HG03442 (cell line): ENCODE results near the gene SRGAP2.
A peak's percentile ranks its signal among the peaks of the same experiment; 100 is the strongest.
"Not testable (repeated sequence)": the region's sequence is repeated elsewhere in the genome, so short reads cannot be mapped to it uniquely, and the experiment has no call there.

Source experiments
- ATAC-seq: cut with Tn5 transposase; IDR thresholded peaks from one replicate; pipeline ENCODE4 v1.9.1; 2021; ENCODE audit warnings: mild to moderate bottlenecking, moderate library complexity; ENCODE audit not compliant: unreplicated experiment

The SRGAP2 gene

DNA sequence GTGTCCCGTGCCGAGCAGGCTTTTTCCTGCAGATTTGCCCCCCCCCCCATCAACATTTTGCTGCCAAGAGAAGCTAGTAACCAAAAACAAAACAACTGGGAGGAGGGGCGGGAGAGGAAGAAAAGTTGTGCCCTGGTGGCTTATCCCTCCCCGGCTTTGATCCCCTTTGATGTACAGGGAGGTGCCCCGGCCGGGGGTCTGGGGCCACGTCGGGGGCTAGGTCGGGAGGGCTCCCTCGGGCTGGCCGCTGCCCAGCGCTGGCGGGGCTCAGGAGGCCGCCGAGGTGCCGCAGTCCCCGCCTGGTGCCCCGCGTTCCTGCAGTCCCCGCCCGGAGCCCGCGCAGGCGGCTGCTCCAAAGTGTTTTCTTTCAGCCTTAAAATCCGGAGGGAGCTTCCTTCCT, 1.5 kb downstream of the SRGAP2 start:
- not testable (repeated sequence) for ATAC-seq

DNA sequence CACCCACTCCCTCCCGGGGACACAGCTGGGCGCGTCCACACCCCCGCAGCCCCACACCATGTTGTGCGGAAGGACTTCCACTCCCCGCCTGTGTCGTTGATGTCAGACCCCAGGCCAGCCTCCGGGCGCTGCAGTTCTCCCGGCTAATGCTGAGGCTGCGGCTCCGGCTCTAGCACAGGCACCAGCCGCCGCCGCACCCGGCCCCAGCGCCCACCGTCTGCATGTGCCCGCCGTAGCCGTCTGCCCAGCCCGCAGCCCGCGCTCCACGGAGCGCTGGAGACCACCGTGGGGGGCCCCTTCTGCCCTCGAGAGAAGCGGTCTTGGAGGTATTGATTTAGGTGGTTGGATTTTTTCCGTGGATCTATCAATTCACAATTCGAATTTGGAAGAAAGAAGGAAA, 2.2 kb downstream of the SRGAP2 start:
- ATAC-seq: not testable (repeated sequence)

DNA sequence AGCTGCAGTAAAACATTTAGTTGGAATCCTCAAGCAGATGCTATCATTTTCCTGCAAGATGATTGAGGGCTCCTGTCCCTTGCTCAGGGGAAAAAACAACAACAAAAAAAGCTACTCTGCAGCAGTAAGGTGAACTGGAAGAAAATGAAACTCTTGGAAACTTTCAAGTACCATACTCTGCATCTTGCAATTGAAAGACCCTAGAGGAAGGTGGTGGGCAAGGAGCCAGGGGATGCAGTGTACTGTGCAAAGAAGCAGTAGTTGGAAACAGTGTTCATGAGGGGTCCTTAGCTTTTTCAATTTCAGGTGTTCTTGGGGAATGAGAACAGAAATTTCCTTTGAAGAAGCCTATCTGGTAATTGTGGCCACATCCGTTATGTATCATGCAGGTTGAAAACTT, 7.5 kb downstream of the SRGAP2 start:
- not testable (repeated sequence) for ATAC-seq

DNA sequence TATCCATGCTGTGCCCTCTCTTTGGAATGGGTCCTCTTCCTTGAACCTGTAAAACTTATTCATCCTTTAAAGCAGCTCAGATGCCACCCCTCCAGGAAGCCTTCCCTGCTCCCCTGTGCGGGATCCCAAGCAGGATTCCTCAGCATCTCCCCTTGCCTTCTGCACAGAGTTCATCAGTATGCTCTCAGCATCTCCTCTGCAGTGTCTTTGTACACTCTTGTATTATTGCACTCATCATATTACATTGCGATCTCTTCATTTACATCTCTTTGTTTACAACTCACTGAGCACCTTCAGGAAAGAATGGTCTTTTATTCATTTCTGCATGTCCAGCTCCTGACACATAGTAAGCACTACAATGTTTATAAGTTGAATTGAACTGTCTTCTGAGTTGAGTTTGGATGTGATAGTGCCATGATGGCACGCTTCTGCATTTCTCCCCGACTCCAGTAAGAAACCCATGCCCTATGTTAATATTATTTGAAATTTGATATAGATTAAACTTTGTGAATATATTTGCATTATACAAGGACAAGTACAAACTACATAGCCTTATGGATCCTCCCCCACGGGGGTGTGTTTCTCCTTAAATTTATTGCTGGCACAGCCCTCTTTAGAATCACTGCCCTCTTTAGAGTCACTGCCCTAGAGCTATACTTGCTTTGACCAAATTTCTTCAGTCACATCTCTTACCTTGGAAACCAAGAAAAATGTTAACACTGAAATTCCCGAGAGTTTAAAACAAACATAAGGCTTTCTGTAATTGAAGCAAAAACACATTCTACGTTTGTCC, 12.5 kb downstream of the SRGAP2 start:
- not testable (repeated sequence) for ATAC-seq

DNA sequence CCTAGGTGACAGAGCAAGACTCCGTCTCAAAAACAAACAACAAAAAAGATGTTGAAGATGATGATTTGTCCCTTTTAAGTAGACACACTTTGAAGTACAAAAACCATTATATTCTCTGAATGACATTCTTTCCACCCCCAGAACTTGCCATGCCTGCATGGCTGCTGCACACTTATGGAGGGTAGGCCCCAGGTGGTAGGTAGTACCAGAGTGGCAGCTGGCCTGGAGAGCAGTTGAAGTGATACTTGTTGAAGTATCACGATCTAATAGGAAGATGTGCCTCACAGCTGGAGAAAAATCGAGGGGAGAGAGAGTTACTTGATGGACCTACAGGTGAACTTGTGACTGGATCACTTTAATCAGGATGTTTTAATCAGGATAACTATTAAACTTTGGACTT, 14.9 kb downstream of the SRGAP2 start:
- ATAC-seq: not testable (repeated sequence)

DNA sequence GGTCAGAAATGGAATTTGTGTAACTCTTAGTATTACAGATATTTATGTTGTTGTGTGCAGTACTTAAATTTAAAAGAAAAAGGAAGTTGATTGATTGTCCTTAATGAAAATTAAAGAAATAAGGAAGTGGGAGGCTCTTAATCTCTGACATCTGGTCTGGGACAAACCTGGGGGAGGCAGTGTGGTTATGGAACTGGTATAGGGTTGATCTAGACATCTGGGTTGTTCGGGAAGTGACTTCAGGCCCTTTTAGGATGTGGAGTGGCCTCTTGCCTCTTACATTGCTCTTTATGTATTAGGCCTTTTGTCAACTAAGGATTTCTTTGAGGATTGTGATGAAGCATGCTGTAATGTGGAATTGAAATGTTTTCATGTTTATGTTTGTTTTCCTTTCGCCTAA, 15.4 kb downstream of the SRGAP2 start:
- ATAC-seq: not testable (repeated sequence)

DNA sequence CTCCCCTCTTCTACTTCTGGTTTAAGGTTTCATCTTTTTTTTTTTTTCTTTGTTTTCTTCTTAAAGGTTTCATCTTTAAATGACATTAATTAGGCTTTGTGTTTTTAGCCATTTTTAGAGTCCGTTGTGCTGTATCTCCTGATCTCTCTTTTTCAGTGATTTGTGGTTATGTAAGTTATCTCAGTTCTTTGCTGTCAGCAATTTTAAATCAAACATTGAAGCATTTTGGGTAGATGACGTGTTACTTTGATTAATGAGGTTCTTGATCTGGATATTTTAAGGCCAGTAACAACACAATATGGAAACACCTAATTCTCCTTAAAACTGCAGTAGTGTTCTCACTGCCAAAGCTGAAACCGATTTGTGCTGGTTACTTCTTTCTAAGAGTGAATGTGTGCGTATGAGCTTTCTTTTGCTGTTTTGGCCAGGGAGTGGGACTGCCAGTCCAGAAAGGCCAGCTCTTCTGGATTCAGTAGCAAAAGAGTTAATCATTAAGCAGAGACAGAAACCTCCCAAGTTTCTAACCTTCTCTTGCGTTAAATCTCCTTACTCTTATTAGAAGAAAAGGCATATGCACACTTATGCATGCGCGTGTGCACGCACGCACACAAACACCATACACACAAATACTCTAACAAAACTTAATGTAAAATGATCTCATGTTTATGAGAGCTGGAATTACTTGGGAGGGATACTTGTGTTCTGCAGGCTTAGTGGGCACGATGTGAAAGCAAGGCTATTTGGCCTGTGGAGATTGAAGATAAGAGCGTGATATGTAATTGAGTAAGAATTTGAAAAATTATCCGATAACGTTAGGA, 16.4 kb downstream of the SRGAP2 start:
- ATAC-seq: not testable (repeated sequence)

DNA sequence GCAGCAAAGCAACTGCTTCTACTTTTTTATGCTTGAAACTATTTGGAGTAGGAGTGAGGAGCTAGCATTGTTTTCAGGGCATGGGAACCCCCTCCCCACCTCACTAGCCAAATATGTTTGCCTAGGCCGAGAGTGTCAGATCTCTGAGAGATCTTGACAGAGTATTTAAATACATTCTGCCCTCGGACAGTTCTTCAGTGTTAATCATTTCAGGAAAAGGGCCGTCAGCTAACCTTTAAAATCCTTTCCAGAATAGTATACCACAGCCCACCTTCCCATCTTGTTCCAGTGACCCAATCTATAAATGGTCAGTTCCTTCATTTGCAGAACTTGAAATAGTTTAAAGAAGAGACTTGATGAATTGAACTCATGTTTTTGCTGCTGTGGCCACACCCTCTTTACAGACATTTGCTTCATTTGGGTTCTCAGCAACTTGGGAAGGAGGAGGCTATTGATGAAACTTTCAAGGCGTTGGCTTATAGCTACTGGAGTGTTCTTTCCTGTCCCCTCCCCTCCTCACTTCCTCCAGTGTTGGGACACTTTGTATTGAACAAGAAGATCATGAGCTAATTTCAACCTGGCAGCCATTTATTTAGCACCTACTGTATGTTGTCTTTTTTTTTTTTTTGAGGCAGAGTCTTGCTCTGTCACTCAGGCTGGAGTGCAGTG, 17.1 kb downstream of the SRGAP2 start:
- ATAC-seq: not testable (repeated sequence)

DNA sequence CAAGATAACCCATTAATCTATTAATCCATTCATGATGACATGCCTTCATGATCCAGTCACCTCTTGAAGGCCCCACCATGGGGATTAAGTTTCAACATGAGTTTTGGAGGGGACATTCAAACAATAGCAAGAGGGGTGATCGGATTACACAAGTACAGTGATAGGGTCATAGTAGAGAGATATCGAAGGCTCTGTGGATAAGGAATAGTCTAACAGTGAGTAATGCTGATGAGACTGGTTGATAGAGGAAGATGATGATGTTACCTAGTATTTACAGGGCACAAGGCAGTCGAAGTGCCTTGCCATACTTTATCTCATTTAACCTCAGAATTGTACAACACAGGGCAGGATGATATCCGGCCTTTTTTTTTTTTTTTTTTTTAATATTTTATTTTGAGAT, 18.2 kb downstream of the SRGAP2 start:
- not testable (repeated sequence) for ATAC-seq

DNA sequence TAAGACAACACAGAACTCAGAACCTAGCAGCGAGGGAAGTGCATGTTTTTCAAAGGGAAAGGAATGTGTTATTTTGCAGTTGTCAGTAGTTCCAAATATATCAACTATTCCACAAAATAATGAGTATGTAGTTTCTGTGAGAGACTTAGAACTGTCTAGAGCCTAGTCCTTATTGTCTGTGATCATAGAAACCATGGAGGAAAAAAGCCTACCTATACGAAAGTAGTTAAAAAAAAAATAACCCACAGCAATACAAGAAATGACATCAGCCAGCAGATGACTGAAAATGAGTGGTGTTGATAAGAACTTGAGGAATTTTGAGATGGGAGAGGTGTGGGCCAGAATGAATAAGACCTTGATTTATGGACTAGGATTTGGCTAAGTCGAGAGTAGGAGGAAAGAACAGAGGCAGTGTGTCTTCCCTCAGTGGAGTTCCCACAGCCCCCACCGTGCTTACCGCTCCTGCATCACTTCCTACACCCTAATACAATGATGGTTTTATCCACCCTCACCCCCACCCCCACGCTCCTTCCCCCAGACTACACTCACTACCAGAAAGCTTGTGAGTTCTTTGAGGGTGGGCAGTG, 20.9 kb downstream of the SRGAP2 start:
- ATAC-seq: not testable (repeated sequence)

DNA sequence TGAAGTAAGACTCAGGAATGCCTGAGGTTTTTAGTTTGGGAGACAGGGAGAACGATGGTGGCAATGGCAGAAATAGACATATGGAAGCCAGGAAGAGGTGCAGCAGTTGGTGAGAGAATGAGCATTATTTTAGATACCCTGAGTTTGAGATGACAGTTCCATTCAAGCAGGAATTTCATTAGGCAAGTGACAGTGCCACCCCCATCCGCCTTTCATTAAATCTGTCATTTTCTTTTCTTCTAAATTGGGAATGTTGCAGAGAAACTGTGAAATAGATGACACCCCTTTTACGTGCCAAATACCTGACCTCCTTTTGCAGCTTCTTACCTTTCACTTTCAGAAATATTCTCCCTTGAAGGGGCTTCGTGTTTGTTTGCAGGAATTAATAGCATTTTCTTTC, 22.0 kb downstream of the SRGAP2 start:
- ATAC-seq: not testable (repeated sequence)

DNA sequence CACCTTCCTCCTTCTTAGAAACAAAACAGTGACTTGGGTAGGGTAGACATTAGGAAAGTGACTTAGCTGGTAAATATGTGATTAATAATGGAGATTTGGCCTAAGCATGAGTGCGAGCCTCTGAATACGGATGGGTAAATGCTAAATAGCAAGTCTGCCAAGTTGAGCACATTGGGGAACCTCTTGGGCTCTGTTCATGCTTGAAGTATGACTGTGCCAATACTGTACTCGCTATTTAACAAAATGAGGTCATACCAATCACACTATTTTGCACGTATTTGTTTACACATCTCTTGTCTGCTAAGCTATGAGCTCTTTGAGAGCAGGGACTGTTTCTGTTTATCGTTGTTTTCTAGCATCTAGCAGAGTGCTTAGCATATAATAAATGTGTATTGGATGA, 23.5 kb downstream of the SRGAP2 start:
- not testable (repeated sequence) for ATAC-seq

DNA sequence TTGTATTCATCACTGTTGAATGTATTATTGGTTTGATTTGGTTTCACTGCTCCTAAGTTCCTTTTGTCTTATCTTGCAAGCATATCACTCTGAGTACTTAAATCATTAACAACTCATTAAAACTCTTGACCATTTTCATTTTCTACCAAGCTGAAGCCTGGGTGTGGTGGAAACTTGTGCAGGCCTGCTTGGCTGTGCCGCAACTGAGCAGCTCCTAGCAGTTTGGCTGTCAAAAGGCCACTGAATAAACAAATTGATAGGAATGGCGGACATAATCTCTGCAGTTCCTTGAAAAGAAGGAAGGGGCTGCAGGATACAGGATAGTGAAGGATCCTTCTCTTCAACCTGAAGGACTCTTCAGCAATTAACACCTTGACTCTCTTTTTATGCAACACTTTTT, 25.9 kb downstream of the SRGAP2 start:
- not testable (repeated sequence) for ATAC-seq

DNA sequence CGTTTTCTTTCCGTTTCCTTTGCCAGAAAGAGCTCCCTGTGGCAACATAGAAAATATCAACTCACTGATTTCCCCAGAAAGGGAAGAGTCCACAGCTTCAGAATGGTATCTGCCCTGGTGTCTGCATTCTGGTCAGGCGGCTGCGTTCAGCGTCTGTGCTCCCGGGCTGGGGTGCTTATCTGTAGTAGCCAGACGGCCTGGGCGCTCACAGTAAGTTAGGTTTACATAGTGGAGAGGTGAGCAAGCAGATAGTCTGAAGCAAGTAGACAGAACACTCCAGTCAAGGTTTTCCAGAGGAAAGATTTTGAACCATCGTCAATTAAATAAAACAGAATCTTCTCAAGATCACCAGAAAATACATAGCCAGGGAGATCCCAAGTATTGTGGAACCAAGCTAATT, 28.6 kb downstream of the SRGAP2 start:
- ATAC-seq: not testable (repeated sequence)

DNA sequence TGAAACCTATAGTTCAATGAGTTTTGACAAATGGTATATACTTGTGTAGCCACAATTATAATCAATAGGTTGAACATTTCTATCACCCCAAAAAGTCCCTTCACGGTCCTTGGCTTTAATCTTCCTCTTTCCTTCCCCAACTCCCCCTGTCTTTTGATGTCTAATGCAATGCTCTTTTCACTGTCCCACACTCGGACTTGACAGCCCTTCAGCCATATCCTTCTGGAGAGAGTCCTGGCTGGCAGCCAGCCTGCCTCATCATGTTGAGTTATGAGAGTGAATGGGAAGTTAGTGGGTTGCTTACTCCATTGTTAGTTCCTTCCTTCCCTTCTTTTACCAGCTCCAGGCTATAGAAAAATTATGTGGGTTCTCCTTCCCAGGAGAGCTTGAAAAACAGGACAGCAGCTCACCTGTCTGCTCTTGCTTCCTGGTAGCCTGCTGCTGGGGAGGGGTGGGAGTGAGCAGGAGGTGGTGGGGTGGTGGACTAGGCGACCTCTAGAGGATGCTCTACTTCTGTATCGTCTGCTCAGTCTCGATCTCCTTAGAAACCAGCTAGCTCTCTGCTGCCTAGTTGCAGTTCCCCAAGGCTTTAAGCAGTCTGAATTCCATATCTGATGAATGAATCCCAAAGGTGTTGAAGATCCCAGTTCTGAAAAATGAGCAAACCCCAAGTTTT, 29.8 kb downstream of the SRGAP2 start:
- ATAC-seq: peak; percentile 50

DNA sequence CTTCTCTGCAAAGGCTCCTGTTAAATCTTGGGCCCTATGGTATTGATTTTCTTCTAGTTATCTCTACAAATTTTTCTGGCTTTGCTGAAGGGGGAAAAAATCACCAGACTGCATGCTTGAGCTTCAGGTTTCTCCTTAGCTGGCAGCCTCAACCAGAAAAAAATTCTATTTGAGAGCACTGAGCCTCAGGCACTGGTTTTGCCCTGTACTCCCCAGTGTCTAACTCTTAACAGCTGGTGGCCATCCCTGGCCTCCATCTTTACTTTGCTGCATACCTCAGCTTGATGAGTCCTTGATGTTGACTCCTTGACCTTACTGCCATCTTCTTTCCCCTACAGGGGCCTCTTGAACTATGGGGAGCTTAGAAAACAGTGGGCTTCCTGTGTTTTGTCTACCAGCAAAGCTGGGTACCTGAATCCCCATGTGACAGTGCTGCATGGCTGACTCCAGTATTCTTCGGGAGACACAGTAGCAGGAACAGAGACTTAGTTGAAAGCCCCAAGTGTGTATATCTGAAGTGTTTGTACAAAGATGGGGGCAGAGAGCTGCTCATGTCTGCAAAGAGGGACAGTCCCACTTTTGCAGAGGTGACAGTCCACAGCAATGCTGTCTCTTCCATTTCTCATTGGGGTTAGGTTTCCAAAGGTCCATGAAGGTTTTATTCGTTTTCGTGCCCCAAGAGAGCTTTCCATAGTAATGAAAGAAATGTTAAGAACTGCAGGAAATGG, 31.0 kb downstream of the SRGAP2 start:
- not testable (repeated sequence) for ATAC-seq

DNA sequence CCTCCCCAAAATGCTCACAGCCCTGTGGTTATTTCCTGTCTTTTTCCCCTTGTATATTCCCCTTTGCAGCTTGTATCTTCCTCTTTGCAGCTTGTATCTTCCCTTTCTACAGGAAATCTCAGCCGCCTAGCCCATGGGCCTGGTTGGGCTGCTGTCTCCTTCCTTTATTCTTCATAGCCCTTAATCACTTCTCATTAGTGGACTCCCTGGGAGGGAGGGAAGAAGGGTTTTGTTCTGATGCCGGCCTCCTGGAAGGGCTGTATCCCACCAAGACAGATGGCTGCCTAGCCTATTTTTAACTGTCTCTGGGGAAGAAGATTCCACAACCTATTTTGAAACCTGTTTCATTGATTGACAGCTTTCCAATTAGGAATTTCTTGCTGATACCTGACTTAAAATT, 31.8 kb downstream of the SRGAP2 start:
- not testable (repeated sequence) for ATAC-seq

DNA sequence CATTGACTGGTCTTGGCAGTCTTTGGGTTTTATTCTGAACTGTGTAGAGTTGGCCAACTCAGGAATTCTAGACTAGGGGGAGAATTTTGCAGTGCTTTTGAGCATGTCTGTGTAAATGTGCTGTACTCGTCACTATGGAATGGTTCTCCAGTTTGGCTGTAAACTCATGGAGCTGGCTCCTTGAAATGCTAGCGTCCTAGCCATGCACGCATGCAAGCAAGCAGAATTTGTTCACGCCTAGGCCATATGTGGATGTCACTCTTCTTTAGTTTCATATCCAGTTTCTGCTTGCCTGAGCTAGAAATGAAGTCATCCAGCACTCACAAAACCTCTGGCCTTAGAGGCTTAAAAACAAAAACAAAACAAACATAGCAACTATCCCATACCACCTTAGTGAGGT, 36.9 kb downstream of the SRGAP2 start:
- not testable (repeated sequence) for ATAC-seq

DNA sequence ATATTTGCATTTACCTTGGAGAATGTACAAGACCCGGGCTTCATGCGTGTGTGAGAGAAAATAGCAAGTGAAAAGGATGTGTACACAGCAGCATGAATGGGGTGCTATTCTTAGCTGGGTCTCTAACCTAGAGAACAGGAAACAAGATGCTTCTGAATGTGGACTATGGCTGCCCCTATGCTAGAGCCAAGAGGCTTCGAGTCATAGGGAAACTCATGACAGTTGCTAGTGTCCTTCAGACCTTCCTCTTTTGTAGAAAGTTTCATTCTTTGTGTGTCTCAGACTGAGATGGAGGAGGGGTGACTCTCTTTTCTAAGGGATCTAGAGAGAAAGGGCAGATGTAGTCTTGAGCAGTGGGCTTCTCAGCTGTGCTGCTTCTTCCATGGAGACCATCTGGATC, 40.0 kb downstream of the SRGAP2 start:
- peak; percentile 99 for ATAC-seq

DNA sequence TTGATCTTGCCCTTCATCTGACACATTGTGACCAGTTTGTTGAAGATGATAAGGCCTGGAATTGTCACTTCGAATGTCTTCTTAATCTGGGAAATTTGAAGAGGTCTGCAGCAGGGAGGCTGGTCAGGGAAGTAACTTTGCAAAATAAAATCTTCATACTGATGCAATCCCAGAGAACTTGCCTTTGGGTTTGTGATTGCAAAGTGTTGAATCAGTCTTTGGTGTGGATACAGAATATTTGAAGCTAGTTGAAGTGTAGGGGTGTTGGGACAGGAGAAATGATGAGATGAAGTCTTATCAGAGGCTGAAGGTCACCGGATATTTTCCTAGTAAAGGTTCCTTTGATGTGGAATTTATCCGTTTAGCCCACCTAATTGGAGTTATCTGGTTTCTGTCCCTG, 42.1 kb downstream of the SRGAP2 start:
- not testable (repeated sequence) for ATAC-seq
